ES-I3 (cell line): ENCODE results near the gene NELL1.
"Not testable (repeated sequence)": the region's sequence is repeated elsewhere in the genome, so short reads cannot be mapped to it uniquely, and the experiment has no call there.

Experiments used
- H3K36me3 ChIP-seq: 2 replicates; pipeline ENCODE4 v1.6.1; 2013; ENCODE audit warnings: mild to moderate bottlenecking, low read length, control low read depth, moderate library complexity; ENCODE audit not compliant: insufficient read depth
- H3K4me1 ChIP-seq: 2 replicates; pipeline ENCODE4 v1.6.1; 2013; ENCODE audit warnings: mild to moderate bottlenecking, control low read depth, low read length; ENCODE audit not compliant: insufficient read depth
- H3K9ac ChIP-seq: 2 replicates; pipeline ENCODE4 v1.6.1; 2013; ENCODE audit warnings: low read depth, mild to moderate bottlenecking, low read length, moderate library complexity
- H3K9me3 ChIP-seq: 2 replicates; pipeline ENCODE4 v1.6.1; 2013; ENCODE audit warnings: mild to moderate bottlenecking, low read length, moderate library complexity; ENCODE audit not compliant: control insufficient read depth, insufficient read depth

The NELL1 gene

GRCh38 chr11:20839231-20839630 is 169.8 kb downstream of the NELL1 start:
- Histone ChIP-seq H3K9me3 (no peaks in the 10 kb centered on the region), H3K9ac (no peak overlapping the region), H3K36me3 (no peaks in the 10 kb centered on the region), H3K4me1 (no peaks in the 10 kb centered on the region)

- Histone ChIP-seq H3K4me1 (no peaks in the 10 kb centered on the region), H3K9me3 (no peaks in the 10 kb centered on the region), H3K36me3 (no peaks in the 10 kb centered on the region), H3K9ac (no peak overlapping the region)
Observed at GRCh38 chr11:20840341-20840740, 171.0 kb downstream of the NELL1 start.

GRCh38 chr11:20844216-20844615 is 174.8 kb downstream of the NELL1 start:
- no peaks in the 10 kb centered on the region for H3K4me1 ChIP-seq
- no peaks in the 10 kb centered on the region for H3K9me3 ChIP-seq
- H3K9ac ChIP-seq, result no peak overlapping the region
- no peaks in the 10 kb centered on the region for H3K36me3 ChIP-seq

- H3K36me3 ChIP-seq, result no peaks in the 10 kb centered on the region
Observed at GRCh38 chr11:20844630-20845029, 175.2 kb downstream of the NELL1 start.

GRCh38 chr11:20854215-20854955 is 185.0 kb downstream of the NELL1 start:
- no peaks in the 10 kb centered on the region for H3K36me3 ChIP-seq
- H3K9ac ChIP-seq, result no peak overlapping the region
- H3K9me3 ChIP-seq, result no peaks in the 10 kb centered on the region
- no peaks in the 10 kb centered on the region for H3K4me1 ChIP-seq

More at GRCh38 chr11:20844630-20845029, 175.2 kb downstream of the NELL1 start:
- H3K9me3 ChIP-seq, result no peaks in the 10 kb centered on the region
- H3K9ac ChIP-seq, result no peak overlapping the region
- H3K4me1 ChIP-seq, result no peaks in the 10 kb centered on the region

- Histone ChIP-seq H3K4me1 (no peaks in the 10 kb centered on the region), H3K9me3 (no peaks in the 10 kb centered on the region), H3K36me3 (no peaks in the 10 kb centered on the region), H3K9ac (no peak overlapping the region)
Observed at GRCh38 chr11:20861322-20861721, 191.9 kb downstream of the NELL1 start.

GRCh38 chr11:20862263-20862662 is 192.9 kb downstream of the NELL1 start:
- not testable (repeated sequence) for H3K9ac ChIP-seq, H3K36me3 ChIP-seq

GRCh38 chr11:20864628-20865027 is 195.2 kb downstream of the NELL1 start:
- H3K9me3 ChIP-seq, result no peaks in the 10 kb centered on the region
- H3K4me1 ChIP-seq, result peaks cover 4% of the 10 kb centered on the region; the same call in 1 of the 2 replicates
- H3K9ac ChIP-seq, result no peak overlapping the region
- H3K36me3 ChIP-seq, result no peaks in the 10 kb centered on the region

More at GRCh38 chr11:20862263-20862662, 192.9 kb downstream of the NELL1 start:
- not testable (repeated sequence) for H3K4me1 ChIP-seq, H3K9me3 ChIP-seq

GRCh38 chr11:20865161-20865560 is 195.8 kb downstream of the NELL1 start:
- Histone ChIP-seq H3K4me1 (peaks cover 4% of the 10 kb centered on the region; the same call in 1 of the 2 replicates), H3K9ac (no peak overlapping the region), H3K9me3 (no peaks in the 10 kb centered on the region), H3K36me3 (no peaks in the 10 kb centered on the region)

GRCh38 chr11:20869123-20869522 is 199.7 kb downstream of the NELL1 start:
- H3K4me1 ChIP-seq, result peaks cover 4% of the 10 kb centered on the region; the same call in 1 of the 2 replicates

GRCh38 chr11:20873054-20873453 is 203.7 kb downstream of the NELL1 start:
- Histone ChIP-seq H3K9me3 (no peaks in the 10 kb centered on the region), H3K4me1 (peaks cover 4% of the 10 kb centered on the region; the same call in 1 of the 2 replicates), H3K36me3 (no peaks in the 10 kb centered on the region), H3K9ac (no peak overlapping the region)

More at GRCh38 chr11:20869123-20869522, 199.7 kb downstream of the NELL1 start:
- Histone ChIP-seq H3K9me3 (no peaks in the 10 kb centered on the region), H3K36me3 (no peaks in the 10 kb centered on the region), H3K9ac (no peak overlapping the region)

- peaks cover 2% of the 10 kb centered on the region; the same call in 1 of the 2 replicates for H3K4me1 ChIP-seq
- H3K36me3 ChIP-seq, result no peaks in the 10 kb centered on the region
- no peaks in the 10 kb centered on the region for H3K9me3 ChIP-seq
- H3K9ac ChIP-seq, result no peak overlapping the region
Observed at GRCh38 chr11:20874358-20874757, 205.0 kb downstream of the NELL1 start.

GRCh38 chr11:20875889-20876288 is 206.5 kb downstream of the NELL1 start:
- no peak overlapping the region for H3K9ac ChIP-seq
- H3K9me3 ChIP-seq, result no peaks in the 10 kb centered on the region
- no peaks in the 10 kb centered on the region for H3K36me3 ChIP-seq
- peaks cover 6% of the 10 kb centered on the region; the same call in 1 of the 2 replicates for H3K4me1 ChIP-seq

- no peaks in the 10 kb centered on the region for H3K9me3 ChIP-seq
- H3K4me1 ChIP-seq, result peaks cover 14% of the 10 kb centered on the region; the same call in 1 of the 2 replicates
- no peak overlapping the region for H3K9ac ChIP-seq
- H3K36me3 ChIP-seq, result no peaks in the 10 kb centered on the region
Observed at GRCh38 chr11:20876738-20877137, 207.4 kb downstream of the NELL1 start.

GRCh38 chr11:20880094-20880493 is 210.7 kb downstream of the NELL1 start:
- H3K4me1 ChIP-seq, result peaks cover 18% of the 10 kb centered on the region; the same call in 1 of the 2 replicates
- H3K36me3 ChIP-seq, result no peaks in the 10 kb centered on the region
- no peak overlapping the region for H3K9ac ChIP-seq
- H3K9me3 ChIP-seq, result no peaks in the 10 kb centered on the region
